ENCODE measurements around the gene DCX.

DNA sequence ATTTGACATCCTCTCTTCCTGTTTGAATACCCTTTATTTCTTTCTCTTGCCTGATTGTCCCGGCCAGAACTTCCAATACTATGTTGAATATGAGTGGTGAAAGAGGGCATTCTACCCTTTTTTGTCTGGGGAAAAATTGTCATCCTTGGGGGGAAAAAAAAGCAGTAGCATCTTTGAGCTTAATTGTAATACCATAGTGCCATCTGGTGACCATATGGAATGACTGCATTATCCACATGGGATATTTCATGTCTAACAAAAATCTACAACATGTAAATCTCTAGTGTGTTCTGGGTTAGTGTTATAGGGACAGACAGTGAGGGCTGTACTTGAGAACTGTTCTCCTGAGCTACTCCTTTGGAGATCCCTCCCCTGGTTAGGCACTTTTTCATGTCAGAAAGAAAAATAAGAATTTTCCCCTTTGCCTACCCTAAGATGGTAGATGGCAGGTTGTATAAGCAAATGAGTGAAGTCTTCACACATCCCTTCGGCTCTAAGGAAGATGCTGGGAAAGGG is 167.7 kb downstream of the DCX start:
- no peak for TF ChIP-seq POLR2A (IDR thresholded peaks at IDR 0.05)
- TF ChIP-seq, protein P1, sequence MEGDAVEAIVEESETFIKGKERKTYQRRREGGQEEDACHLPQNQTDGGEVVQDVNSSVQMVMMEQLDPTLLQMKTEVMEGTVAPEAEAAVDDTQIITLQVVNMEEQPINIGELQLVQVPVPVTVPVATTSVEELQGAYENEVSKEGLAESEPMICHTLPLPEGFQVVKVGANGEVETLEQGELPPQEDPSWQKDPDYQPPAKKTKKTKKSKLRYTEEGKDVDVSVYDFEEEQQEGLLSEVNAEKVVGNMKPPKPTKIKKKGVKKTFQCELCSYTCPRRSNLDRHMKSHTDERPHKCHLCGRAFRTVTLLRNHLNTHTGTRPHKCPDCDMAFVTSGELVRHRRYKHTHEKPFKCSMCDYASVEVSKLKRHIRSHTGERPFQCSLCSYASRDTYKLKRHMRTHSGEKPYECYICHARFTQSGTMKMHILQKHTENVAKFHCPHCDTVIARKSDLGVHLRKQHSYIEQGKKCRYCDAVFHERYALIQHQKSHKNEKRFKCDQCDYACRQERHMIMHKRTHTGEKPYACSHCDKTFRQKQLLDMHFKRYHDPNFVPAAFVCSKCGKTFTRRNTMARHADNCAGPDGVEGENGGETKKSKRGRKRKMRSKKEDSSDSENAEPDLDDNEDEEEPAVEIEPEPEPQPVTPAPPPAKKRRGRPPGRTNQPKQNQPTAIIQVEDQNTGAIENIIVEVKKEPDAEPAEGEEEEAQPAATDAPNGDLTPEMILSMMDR (IDR thresholded peaks at IDR 0.05), result peak in 5 of 7 experiments; percentile 11 to 50 (median 34)

All from body of pancreas (tissue), 4 donors.